Left hindlimb (tissue), 1 donor: ENCODE results near the gene CEL.
A peak's percentile ranks its signal among the peaks of the same experiment; 100 is the strongest.
"Not testable (repeated sequence)": the region's sequence is repeated elsewhere in the genome, so short reads cannot be mapped to it uniquely, and the experiment has no call there.

ENCODE experiments used
- DNase-seq: peaks from one replicate; pipeline ENCODE4 v3.0.0-alpha.2; 2018

The CEL gene

DNA sequence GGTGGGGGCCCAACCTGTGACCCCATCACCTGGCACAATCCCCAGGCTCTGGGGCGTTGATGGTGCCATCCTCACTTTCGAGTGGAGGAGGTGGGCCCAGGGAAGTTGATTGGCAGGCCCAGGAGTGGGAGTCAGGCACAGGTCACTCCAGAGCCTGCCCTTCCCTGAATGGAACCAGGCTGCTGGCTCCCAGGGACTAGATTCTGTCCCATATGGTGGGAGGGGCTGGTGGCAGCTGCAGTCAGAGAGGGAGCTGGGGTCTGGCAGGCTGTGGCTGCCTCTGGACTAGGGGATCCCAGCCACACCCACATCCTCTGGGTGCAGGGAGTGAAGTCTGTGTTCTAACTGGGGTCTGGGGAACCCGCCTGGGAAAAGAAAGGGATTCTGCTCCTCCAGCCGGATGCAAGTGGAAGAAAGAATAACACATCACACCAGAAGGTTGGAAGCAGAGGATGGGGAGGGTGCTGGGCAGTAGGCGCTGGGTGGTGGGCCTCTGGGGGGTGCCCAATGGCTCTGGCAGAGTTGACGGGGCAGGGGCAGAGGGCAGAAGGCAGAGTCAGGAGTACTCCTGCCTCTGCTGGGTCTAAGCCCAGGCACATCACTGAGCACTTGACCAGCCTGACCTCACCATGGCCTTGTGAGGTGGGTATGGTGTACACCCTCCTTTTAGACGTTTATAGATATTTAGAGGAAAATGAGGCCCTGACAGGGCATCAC is 25.8 kb downstream of the CEL start:
- no peak for DNase-seq

- no peak for DNase-seq
Observed at GRCh38 chr9:133088146-133088750, 26.5 kb downstream of the CEL start.

- DNase-seq, result no peak
Observed at GRCh38 chr9:133088756-133089155, 27.0 kb downstream of the CEL start.

- no peak for DNase-seq
Observed at GRCh38 chr9:133089271-133089671, 27.5 kb downstream of the CEL start.

DNA sequence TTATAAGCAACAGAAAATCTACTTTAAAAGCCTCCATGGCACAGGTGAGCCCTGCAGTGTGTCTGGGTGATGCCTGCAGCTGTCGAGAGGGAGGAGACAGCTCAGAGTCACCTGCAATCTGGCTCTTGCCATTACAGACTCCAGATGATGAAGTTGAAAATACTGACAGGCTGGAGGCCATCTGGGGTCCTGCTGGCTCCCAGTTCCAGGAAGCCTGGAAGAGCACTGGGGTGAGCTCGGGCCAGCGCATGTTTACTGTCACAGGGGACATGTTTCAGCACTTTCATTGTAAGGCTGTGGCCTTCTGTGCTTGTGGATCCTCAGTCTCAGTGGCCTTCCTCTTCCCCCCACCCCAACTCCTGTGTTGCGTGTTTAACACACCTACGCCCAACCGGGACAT is 28.4 kb downstream of the CEL start:
- DNase-seq, result no peak

DNA sequence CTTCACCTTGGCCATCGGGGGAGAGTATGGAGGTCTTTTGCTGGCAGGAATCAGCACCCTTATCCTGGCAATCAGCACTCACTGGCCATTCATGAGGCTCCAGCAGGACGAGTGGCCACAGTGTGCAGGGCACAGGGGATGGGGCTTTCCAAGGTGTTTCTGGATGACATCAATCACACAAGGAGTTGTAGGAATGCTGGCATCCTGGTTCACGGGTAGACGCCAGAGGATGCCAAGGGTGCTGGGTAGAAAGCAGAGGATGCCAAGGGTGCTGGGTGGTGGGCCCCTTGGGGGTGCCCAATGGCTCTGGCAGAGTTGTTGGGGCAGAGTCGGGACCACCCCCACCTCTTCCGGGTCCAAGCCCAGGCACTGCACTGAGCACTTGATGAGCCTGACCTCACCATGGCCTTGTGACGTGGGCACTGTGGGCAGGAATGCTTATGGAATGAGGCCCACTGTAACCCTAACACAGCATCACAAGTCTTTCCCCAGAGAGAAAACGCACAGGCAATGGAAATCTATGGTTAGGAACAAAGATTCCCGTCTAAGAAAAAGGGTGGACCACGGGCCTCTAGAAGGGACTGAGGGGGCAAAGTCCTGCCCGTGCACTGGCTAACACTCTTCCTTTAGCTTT is 29.1 kb downstream of the CEL start:
- DNase-seq, result no peak

DNA sequence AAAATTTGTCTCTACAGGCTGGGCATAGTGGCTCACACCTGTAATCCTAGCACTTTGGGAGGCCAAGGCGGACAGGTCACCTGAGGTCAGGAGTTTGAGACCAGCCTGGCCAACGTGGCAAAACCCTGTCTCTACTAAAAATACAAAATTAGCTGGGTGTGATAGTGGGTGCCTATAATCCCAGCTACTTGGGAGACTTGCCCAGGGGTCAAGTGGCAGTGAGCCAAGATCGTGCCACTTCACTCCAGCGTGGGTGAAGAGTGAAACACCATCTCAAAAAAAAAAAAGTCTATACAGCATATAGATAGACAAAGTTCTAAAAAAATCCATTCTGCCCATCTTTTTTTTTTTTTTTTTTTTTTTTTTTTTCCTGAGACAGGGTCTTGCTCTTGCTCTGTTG is 32.6 kb downstream of the CEL start:
- DNase-seq, result not testable (repeated sequence)

GRCh38 chr9:133094842-133095393 is 33.1 kb downstream of the CEL start:
- DNase-seq, result no peak

DNA sequence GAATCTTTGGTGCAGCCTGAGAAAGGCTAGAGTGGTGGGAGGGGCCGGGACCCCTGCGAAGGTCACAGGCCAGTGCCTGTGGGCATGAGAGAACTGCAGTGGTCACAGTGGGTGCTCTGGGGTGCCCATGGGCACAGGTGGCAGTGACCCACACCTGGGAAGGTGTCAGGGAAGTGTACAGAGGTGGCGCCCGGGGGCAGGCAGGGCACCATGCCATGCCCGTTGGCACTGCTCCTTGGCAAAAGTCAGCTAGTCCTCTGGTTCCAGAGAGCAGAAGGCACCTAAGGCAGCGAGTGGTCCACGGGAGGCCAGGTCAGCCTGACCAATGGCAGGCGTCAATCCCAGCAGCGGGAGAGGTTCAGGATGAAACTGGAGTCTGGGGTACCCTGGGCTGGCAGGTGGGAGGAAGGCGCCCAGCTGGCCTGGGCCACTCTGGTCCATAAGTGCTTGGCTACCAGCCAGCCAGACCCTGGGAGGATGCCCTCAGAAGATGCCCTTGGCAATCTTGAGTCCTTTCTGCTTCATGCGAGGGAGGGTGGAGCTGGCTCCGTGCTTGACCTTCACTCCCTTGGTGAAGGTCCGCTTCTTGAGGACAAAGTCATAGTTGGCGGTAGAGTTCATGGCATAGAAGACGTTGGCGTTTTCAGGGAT is 36.4 kb downstream of the CEL start:
- DNase-seq, result no peak

DNA sequence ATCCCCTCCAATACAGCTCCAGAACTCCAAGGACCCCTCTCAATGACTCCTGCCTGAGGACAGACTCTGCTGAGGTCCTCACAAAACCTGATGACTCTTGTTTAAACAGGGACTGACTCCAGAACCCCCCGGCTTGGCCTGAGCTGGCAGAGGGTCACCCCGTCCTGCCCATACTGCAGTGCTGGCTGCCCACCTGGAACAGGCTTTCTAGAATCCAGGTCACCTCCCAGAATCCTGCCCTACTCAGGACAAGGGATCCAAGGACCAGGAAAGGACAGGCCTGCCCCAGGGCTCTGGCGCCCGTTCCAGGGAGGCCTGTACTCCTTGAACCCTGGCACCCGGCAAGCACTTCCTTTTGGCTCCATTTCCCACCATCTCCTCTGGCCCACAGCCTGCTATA is 37.1 kb downstream of the CEL start:
- no peak for DNase-seq

- peak; percentile 17 for DNase-seq
Observed at GRCh38 chr9:133099726-133100505, 38.1 kb downstream of the CEL start.

- peak; percentile 25 for DNase-seq
Observed at GRCh38 chr9:133100506-133101355, 39.0 kb downstream of the CEL start.

GRCh38 chr9:133101356-133102189 is 39.8 kb downstream of the CEL start:
- peak; percentile 34 for DNase-seq

- DNase-seq, result peak; percentile 30
Observed at GRCh38 chr9:133102190-133103021, 40.6 kb downstream of the CEL start.

- peak; percentile 60 for DNase-seq
Observed at GRCh38 chr9:133103183-133103986, 41.6 kb downstream of the CEL start.

DNA sequence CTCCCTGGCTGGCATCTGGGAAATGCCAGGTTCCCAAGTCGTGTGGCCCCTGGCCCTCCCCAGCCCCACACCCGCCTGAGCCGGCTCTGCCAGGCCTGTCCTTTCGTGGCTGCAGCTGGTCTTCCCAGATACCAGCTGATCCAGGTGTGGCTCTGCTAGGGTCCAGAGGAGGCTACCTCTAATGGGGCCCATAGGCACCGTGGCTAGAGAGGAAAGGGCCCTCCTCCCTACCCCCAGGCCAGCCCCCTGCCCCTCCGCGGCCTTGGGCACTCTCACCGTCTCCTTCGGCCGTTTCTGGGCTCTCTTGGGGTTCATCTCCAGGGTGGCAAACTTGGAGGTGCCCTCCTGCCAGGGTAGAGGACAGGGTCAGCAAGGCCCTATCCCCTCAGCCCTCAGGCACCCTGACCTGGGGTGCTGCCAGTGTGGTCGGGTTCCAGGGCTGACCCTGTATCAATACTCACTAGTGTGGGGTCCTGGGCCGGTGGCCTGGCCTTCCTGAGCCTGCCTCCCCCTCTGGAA is 42.3 kb downstream of the CEL start:
- peak; percentile 27 for DNase-seq

- DNase-seq, result peak; percentile 23
Observed at GRCh38 chr9:133104718-133105460, 43.1 kb downstream of the CEL start.

DNA sequence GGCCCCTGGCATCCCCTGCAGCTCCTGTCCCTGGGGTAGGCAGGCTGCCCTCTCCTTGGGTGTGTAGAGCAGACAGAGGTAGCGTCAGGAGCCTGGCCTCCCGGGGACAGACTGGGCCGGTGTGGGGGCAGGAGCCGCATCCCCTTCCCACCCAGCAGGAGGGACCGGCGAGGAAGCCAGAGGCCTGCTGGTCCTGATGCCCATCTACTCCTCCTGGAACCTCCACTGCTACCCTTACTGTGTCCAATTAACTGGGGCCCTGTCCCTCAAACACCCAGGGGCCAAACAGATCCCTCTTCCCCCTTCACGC is 43.6 kb downstream of the CEL start:
- DNase-seq, result peak; percentile 35
